HG03442 (cell line): ENCODE measurements around the gene SPHK1.

Experiments used
- ATAC-seq: cut with Tn5 transposase; IDR thresholded peaks from one replicate; pipeline ENCODE4 v1.9.1; 2021; ENCODE audit warnings: mild to moderate bottlenecking, moderate library complexity; ENCODE audit not compliant: unreplicated experiment

SPHK1 gene

DNA sequence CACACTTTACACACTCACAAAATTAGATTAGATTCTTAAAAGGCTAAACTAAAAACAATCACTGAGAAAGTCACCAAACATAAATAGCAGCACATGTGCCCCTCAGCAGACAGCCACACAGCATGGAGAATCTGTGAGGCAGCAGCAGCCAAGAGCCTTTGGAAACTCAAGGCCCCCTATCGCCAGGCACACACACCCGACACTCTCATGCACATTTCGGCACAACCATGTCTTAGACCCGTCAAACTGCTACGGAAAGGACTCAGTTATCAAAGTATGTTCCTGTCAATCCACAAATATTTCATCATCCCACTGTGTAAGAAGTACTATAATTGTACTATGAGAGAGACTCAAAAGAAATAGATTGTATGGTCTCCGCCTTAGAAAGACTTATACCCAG lies 47.6 kb downstream of the SPHK1 start:
- ATAC-seq: no peak

DNA sequence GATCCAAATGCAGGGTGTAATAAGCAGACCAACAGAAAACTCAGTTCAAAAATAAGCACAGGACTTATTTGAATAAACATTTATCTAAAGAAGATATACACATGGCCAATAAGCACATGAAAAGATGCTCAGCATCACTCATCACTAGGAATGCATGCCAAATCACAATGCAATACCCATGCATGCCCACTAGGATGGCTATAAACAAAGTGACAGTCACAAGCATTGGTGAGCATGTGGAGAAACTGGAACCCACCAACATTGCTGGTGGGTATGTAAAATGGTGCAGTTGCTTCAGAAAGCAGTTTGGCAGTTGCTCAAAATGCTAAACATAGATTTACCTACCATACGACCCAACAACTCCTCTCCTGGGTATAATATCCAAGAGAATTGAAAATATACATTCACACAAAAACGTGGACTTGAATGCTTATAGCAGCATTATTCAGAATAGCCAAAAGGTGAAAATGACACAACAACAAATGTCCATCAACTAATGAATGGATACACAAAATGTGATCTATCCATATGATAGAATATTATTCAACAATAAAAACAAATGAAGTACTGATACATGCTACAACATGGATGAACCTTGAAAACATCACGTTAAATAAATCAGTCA lies 48.4 kb downstream of the SPHK1 start:
- ATAC-seq: no peak

DNA sequence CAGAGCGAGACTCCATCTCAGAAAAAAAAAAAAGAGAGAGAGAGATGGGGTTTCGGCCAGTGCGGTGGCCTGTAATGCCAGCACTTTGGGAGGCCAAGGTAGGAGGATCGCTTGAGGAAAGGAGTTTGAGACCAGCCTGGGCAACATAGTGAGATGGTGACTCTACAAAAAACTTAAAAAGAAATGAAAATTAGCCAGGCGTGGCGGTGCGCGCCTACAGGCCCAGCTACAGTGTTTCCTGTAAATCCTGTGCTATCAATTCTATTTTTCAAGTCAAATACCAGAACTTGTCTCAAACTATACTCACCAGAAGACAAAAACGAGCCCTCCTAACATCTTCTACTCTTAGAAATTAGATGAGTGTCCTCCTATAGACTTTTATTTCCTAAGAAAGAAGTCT lies 49.3 kb downstream of the SPHK1 start:
- ATAC-seq: no peak

DNA sequence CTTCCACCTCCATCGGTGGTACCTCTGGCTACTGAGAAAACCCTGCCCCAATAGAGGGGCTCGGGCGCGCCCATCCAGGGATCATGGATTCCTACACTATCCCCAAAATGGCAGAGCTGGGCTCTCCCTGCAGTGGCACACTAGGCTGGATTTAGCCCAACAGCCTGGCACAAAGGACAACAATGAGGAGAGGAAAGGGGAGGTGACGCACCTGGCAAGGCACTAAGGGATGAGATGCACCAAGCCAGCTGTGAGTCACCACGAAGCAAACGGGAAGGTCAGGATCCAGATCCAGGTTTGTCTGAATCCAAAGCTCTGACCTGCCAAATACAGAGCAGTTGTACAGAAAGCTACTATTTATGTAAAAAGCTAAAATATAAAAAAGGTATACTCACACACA lies 50.5 kb downstream of the SPHK1 start:
- no peak for ATAC-seq

DNA sequence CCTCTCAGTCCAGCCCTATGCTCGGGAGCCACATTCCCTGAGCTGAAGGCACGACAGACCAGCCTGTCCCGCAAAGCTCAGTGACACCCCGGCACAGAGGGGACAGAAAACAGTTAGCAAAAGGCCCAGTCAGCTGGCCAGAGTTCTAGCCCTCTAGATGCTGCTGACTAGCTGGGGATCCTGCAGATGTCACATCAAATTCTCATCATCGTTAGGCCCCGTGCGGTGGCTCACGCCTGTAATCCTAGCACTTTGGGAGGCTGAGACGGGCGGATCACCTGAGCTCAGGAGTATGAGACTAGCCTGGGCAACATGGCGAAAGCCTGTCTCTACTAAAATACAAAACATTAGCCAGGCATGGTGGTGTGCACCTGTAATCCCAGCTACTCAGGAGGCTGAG lies 51.3 kb downstream of the SPHK1 start:
- ATAC-seq: no peak
